GM12878 (cell line): Measurements from ENCODE around the gene CAND1. TPM values are rescaled to one million over a fixed set of nuclear protein-coding genes. Genes with fewer than 3 reads are reported as not detected.

ENCODE experiments used
- ATAC-seq: fragments of 200-7000 bp; cut with Tn5 transposase; 3 replicates; pipeline ENCODE4 v1.9.1; 2020; ENCODE audit warnings: mild to moderate bottlenecking, moderate library complexity
- BruUV-seq: library from RNA; stranded (reverse); fragments of 400-500 nt; replicated peaks from 2 replicates; lab custom pipeline; 2021; lab: Mats Ljungman, UMichigan
- CTCF ChIA-PET: fragments of 300-600 bp; sonication (Branson Sonifier 250); formaldehyde crosslinking; extraction: SDS; loops from one replicate; lab custom pipeline; 2021; ENCODE audit warnings: inconsistent platforms; lab: Yijun Ruan, JAX
- POLR2A ChIA-PET: fragments of 350-600 bp; formaldehyde crosslinking; extraction: SDS; loops from one replicate; lab custom pipeline; 2021; ENCODE audit warnings: inconsistent platforms; lab: Charles Lee
- RAD21 ChIA-PET: fragments of 300-600 bp; sonication (Branson Sonifier 250); formaldehyde crosslinking; loops from one replicate; lab custom pipeline; 2023; ENCODE audit warnings: antibody characterized with exemption; ENCODE audit not compliant: unreplicated experiment; lab: Charles Lee
- SMC1A ChIA-PET: fragments of 300-600 bp; sonication (Branson Sonifier 250); formaldehyde crosslinking; loops from one replicate; lab custom pipeline; 2023; ENCODE audit not compliant: unreplicated experiment, uncharacterized antibody; lab: Charles Lee
- DNase-seq: peaks from one replicate; pipeline ENCODE4 v3.0.0-alpha.2; 2011; ENCODE audit warnings: low read depth, low spot score
- FAIRE-seq: peaks from 3 replicates; lab custom pipeline; 2011; peaks lifted over from hg19 to GRCh38; lab: Jason Lieb, UNC
- H2AFZ ChIP-seq: 2 replicates; pipeline ENCODE4 v1.6.0; 2011; ENCODE audit warnings: low read depth, low read length, control low read depth; ENCODE audit not compliant: control insufficient read depth
- H3K27ac ChIP-seq: 2 replicates; pipeline ENCODE4 v1.5.1; 2011; ENCODE audit warnings: control low read depth; ENCODE audit not compliant: control insufficient read depth, insufficient read depth
- H3K27me3 ChIP-seq, 2 experiments: replicated peaks in 1 of 2; 2 replicates each; pipeline versions ENCODE4 v1.6.0 to v1.6.1; 2011; ENCODE audit warnings: low read length in 1 of 2; ENCODE audit not compliant: control insufficient read depth in 2 of 2, insufficient read depth in 2 of 2
- H3K36me3 ChIP-seq, 2 experiments: 2 replicates each; pipeline ENCODE4 v1.5.1; 2011; ENCODE audit warnings: low read length in 1 of 2; ENCODE audit not compliant: control insufficient read depth in 2 of 2, insufficient read depth in 2 of 2
- H3K4me1 ChIP-seq: 2 replicates; pipeline ENCODE4 v1.6.1; 2011; ENCODE audit warnings: mild to moderate bottlenecking, low read length, moderate library complexity, mixed read lengths; ENCODE audit not compliant: control insufficient read depth, insufficient read depth
- H3K4me2 ChIP-seq: 2 replicates; pipeline ENCODE4 v1.6.0; 2011; ENCODE audit warnings: control low read depth; ENCODE audit not compliant: control insufficient read depth, insufficient read depth
- H3K4me3 ChIP-seq: fragments of 200-600 bp; sonication (generic); 2 replicates; pipeline ENCODE4 v1.5.1; 2016
- H3K79me2 ChIP-seq: 2 replicates; pipeline ENCODE4 v1.6.0; 2011; ENCODE audit warnings: low read length; ENCODE audit not compliant: control insufficient read depth, insufficient read depth
- H3K9ac ChIP-seq: 2 replicates; pipeline ENCODE4 v1.8.0; 2011; ENCODE audit warnings: low read length, control low read depth, mixed read lengths; ENCODE audit not compliant: control insufficient read depth, insufficient read depth
- H3K9me3 ChIP-seq: replicated peaks from 3 replicates; pipeline ENCODE4 v1.5.1; 2011; ENCODE audit warnings: mild to moderate bottlenecking, low read length; ENCODE audit not compliant: control insufficient read depth, insufficient read depth
- H4K20me1 ChIP-seq: 2 replicates; pipeline ENCODE4 v1.6.0; 2011; ENCODE audit not compliant: control insufficient read depth, insufficient read depth
- DPF2 ChIP-seq: fragments of 450-650 bp; IDR thresholded peaks from 2 replicates; pipeline ENCODE4 v1.6.1; 2017; ENCODE audit warnings: mild to moderate bottlenecking
- FOS ChIP-seq: IDR thresholded peaks from 3 replicates; pipeline ENCODE4 v1.6.1; 2011; ENCODE audit warnings: borderline replicate concordance; ENCODE audit not compliant: insufficient read length; ENCODE audit errors: extremely low read depth
- GABPA ChIP-seq: IDR thresholded peaks from 2 replicates; pipeline ENCODE4 v1.6.1; 2014; ENCODE audit warnings: antibody characterized with exemption, low read depth, mild to moderate bottlenecking, inconsistent platforms
- IKZF1 ChIP-seq: fragments of 450-650 bp; conservative IDR thresholded peaks from 2 replicates; pipeline ENCODE4 v1.6.1; 2017; ENCODE audit warnings: antibody characterized with exemption, mild to moderate bottlenecking
- IKZF2 ChIP-seq, 2 experiments: fragments of 450-650 bp; IDR thresholded peaks; 2 replicates each; pipeline ENCODE4 v1.6.1; 2017; ENCODE audit warnings: mild to moderate bottlenecking in 2 of 2, moderate library complexity in 2 of 2
- MEF2A ChIP-seq: IDR thresholded peaks from 2 replicates; pipeline ENCODE4 v1.6.1; 2011; ENCODE audit warnings: low read depth, mild to moderate bottlenecking, low read length, moderate library complexity; ENCODE audit not compliant: insufficient read depth
- NFYB ChIP-seq: IDR thresholded peaks from 2 replicates; pipeline ENCODE4 v1.6.1; 2011; ENCODE audit warnings: low read depth, mild to moderate bottlenecking, low read length, improper control_type of control experiment, moderate library complexity; ENCODE audit not compliant: insufficient read depth
- PML ChIP-seq: IDR thresholded peaks from 2 replicates; pipeline ENCODE4 v1.6.1; 2012; ENCODE audit warnings: low read length, inconsistent platforms
- RBBP5 ChIP-seq: fragments of 200-600 bp; sonication (generic); conservative IDR thresholded peaks from 2 replicates; pipeline ENCODE4 v1.6.1; 2016
- RCOR1 ChIP-seq: conservative IDR thresholded peaks from 2 replicates; pipeline ENCODE4 v1.6.1; 2012; ENCODE audit warnings: low read depth, low read length, improper control_type of control experiment
- SIN3A ChIP-seq: IDR thresholded peaks from 2 replicates; pipeline ENCODE4 v1.6.1; 2012; ENCODE audit warnings: low read depth, low read length, improper control_type of control experiment
- SREBF1 ChIP-seq: IDR thresholded peaks from 2 replicates; pipeline ENCODE4 v1.6.1; 2012; ENCODE audit warnings: mild to moderate bottlenecking, low read length
- TARDBP ChIP-seq: IDR thresholded peaks from 2 replicates; pipeline ENCODE4 v1.6.1; 2016; ENCODE audit warnings: borderline replicate concordance
- ZNF207 ChIP-seq: fragments of 450-650 bp; IDR thresholded peaks from 2 replicates; pipeline ENCODE4 v1.6.1; 2014; ENCODE audit warnings: antibody characterized with exemption, mild to moderate bottlenecking, borderline replicate concordance
- ZNF217 ChIP-seq: fragments of 450-650 bp; IDR thresholded peaks from 2 replicates; pipeline ENCODE4 v1.6.1; 2017; ENCODE audit warnings: antibody characterized with exemption, mild to moderate bottlenecking
- ZNF622 ChIP-seq: fragments of 450-650 bp; IDR thresholded peaks from 2 replicates; pipeline ENCODE4 v1.6.1; 2017; ENCODE audit warnings: mild to moderate bottlenecking, inconsistent platforms
- ZSCAN29 ChIP-seq: fragments of 450-650 bp; IDR thresholded peaks from 2 replicates; pipeline ENCODE4 v1.6.1; 2017; ENCODE audit warnings: mild to moderate bottlenecking, moderate library complexity
- WGBS: methylation state at CpG from one replicate; pipeline ENCODE4 v1.1.6; 2016; ENCODE audit warnings: low lambda C conversion rate; ENCODE audit not compliant: insufficient replicate concordance, insufficient coverage; ENCODE audit errors: missing lambda C conversion rate; 5-methylcytosine and 5-hydroxymethylcytosine counted together
- in situ Hi-C: fragments of 300-500 bp; cut with MboI; formaldehyde crosslinking; loops from 9 replicates; pipeline ENCODE4 v1.14.3; 2018; ENCODE audit warnings: mixed read lengths
- intact Hi-C: fragments of 100-400 bp; cut with micrococcal nuclease; formaldehyde crosslinking; loops from one replicate; pipeline ENCODE4 v1.14.2; 2022; ENCODE audit not compliant: unreplicated experiment
- polyA plus RNA-seq, 11 experiments: library from polyadenylated mRNA; depleted of rRNA in 4 of 11; unstranded in 6 of 11; stranded (reverse) in 5 of 11; fragments of >200 nt; fragmentation: Nextera tagmentation in 4 of 11; fragmentation: Illumina TruSeq in 1 of 11; extraction: Ambion mirVana in 4 of 11; extraction: Trizol in 1 of 11; gene quantifications; 1 replicate in 1 of 11; 2 replicates in 10 of 11; pipeline versions ENCODE4 v1.2.1 to v1.2.3, GENCODE V29; 2011 to 2016; ENCODE audit warnings: inconsistent platforms in 2 of 11, missing spikeins in 2 of 11, low read depth in 1 of 11
- total RNA-seq, 4 experiments: library from RNA; depleted of rRNA in 3 of 4; stranded (reverse); fragments of >200 nt in 3 of 4; fragmentation: Illumina TruSeq in 1 of 4; extraction: Trizol in 1 of 4; gene quantifications; 2 replicates each; pipeline versions ENCODE4 v1.2.1 to v1.2.3, GENCODE V29; 2013 to 2021
- TF ChIP-seq, protein P1 (sequence below): IDR thresholded peaks from 2 replicates; pipeline ENCODE4 v1.6.1; 2012; ENCODE audit warnings: low read depth, low read length, improper control_type of control experiment
- TF ChIP-seq, protein P2 (sequence below): fragments of 450-650 bp; formaldehyde crosslinking; IDR thresholded peaks from 2 replicates; pipeline ENCODE4 v1.4.0; 2020; ENCODE audit warnings: mild to moderate bottlenecking, moderate library complexity
- TF ChIP-seq, protein P3 (sequence below): IDR thresholded peaks from 2 replicates; pipeline ENCODE4 v1.6.1; 2011; ENCODE audit warnings: borderline replicate concordance, low read depth, mild to moderate bottlenecking, moderate library complexity, mixed read lengths, low read length; ENCODE audit not compliant: insufficient read depth; ENCODE audit errors: extremely low read length

The CAND1 gene
- total and polyA plus RNA-seq, 10 of the 15 experiments (the other 5 are each of a cell fraction or from before 2014, with no cell fraction given): 34.5 to 213 (median 96.0) TPM

DNA sequence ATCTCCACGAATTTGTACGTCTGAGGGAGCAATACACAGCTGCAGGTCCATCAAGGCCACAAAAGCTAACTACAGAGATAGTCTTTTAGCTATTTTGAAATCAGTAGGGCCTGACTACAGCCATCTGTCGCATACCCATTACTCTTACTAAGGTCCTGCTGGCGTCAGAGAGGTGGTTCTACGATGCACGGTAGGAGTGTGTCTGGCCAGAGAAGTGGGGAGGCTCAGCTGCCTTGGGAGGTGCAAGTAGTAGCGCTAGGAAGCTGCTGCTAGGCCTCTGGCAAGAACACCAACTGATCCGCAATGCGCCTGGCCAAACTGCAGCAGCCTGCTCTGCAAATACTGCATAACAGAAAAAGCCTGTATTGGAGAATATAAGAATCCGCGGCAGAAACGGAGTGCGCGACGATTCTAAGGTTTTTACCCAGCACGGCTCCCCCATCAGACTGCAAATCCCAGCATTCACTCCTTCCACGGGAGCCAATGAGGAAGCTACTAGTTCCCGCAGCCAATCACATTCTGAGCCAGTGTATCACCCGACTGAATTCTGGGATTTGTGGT is 743 bp upstream of the CAND1 start:
- ChIA-PET RAD21 (interaction anchor here (0.6 to 1.8 kb wide), 9 partner anchors 8 to 1181 kb away, joined by 3 to 16 read pairs (median 4); no protein-coding TSS in a partner anchor), SMC1A (interaction anchor here (1.0 to 1.9 kb wide), 8 partner anchors 9 to 107 kb away, joined by 3 to 12 read pairs (median 4); no protein-coding TSS in a partner anchor), CTCF (interaction anchor here (0.9 to 3.7 kb wide), 7 partner anchors 11 to 674 kb away, joined by 3 to 14 read pairs (median 5); no protein-coding TSS in a partner anchor), POLR2A (interaction anchor here (0.5 to 2.6 kb wide), 11 partner anchors 9 to 1541 kb away, joined by 3 to 12 read pairs (median 3); no protein-coding TSS in a partner anchor)
- Histone ChIP-seq H3K9ac (peak overlapping the region; percentile 91), H3K27me3 (no peaks in the 10 kb centered on the region), H3K27ac (peak overlapping the region; percentile 96), H3K79me2 (peaks cover 43% of the 10 kb centered on the region), H3K4me1 (peaks cover 10% of the 10 kb centered on the region), H3K36me3 (no peaks in the 10 kb centered on the region), H3K4me2 (peak overlapping the region; percentile 83), H3K4me3 (peak overlapping the region; percentile 49), H3K9me3 (no peaks in the 10 kb centered on the region), H4K20me1 (no peaks in the 10 kb centered on the region), H2AFZ (peak overlapping the region; percentile 91)
- ATAC-seq (peak; percentile 87), FAIRE-seq (peak; percentile 98), DNase-seq (no peak)
- in situ Hi-C loops (no loop called here), intact Hi-C loops (loop anchor here (2.0 to 5.0 kb wide), 2 partner anchors 106 to 430 kb away; no protein-coding TSS in a partner anchor)
- BruUV-seq: TSS peak; percentile 93
- WGBS: 14% methylated on average over 19 of the region's 19 CpGs
- peak; percentile 30 for TF ChIP-seq FOS
- TF ChIP-seq, protein P1, sequence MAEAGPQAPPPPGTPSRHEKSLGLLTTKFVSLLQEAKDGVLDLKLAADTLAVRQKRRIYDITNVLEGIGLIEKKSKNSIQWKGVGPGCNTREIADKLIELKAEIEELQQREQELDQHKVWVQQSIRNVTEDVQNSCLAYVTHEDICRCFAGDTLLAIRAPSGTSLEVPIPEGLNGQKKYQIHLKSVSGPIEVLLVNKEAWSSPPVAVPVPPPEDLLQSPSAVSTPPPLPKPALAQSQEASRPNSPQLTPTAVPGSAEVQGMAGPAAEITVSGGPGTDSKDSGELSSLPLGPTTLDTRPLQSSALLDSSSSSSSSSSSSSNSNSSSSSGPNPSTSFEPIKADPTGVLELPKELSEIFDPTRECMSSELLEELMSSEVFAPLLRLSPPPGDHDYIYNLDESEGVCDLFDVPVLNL: no peak
- TF ChIP-seq SIN3A: peak; percentile 44; the same call in 1 of the 2 replicates
- TF ChIP-seq ZNF217: no peak
- TF ChIP-seq ZNF207: no peak
- peak; percentile 66; the same call in 1 of the 2 replicates for TF ChIP-seq TARDBP
- no peak for TF ChIP-seq RBBP5
- peak; percentile 31; the same call in 1 of the 2 replicates for TF ChIP-seq PML
- TF ChIP-seq IKZF2 (IDR thresholded peaks at IDR 0.05): no peak
- peak; percentile 88 for TF ChIP-seq NFYB
- TF ChIP-seq DPF2: no peak
- TF ChIP-seq SREBF1: peak; percentile 73
- no peak for TF ChIP-seq ZNF622
- TF ChIP-seq, protein P2, sequence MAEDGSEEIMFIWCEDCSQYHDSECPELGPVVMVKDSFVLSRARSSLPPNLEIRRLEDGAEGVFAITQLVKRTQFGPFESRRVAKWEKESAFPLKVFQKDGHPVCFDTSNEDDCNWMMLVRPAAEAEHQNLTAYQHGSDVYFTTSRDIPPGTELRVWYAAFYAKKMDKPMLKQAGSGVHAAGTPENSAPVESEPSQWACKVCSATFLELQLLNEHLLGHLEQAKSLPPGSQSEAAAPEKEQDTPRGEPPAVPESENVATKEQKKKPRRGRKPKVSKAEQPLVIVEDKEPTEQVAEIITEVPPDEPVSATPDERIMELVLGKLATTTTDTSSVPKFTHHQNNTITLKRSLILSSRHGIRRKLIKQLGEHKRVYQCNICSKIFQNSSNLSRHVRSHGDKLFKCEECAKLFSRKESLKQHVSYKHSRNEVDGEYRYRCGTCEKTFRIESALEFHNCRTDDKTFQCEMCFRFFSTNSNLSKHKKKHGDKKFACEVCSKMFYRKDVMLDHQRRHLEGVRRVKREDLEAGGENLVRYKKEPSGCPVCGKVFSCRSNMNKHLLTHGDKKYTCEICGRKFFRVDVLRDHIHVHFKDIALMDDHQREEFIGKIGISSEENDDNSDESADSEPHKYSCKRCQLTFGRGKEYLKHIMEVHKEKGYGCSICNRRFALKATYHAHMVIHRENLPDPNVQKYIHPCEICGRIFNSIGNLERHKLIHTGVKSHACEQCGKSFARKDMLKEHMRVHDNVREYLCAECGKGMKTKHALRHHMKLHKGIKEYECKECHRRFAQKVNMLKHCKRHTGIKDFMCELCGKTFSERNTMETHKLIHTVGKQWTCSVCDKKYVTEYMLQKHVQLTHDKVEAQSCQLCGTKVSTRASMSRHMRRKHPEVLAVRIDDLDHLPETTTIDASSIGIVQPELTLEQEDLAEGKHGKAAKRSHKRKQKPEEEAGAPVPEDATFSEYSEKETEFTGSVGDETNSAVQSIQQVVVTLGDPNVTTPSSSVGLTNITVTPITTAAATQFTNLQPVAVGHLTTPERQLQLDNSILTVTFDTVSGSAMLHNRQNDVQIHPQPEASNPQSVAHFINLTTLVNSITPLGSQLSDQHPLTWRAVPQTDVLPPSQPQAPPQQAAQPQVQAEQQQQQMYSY (CRISPR knock-in tag): no peak
- TF ChIP-seq, protein P3, sequence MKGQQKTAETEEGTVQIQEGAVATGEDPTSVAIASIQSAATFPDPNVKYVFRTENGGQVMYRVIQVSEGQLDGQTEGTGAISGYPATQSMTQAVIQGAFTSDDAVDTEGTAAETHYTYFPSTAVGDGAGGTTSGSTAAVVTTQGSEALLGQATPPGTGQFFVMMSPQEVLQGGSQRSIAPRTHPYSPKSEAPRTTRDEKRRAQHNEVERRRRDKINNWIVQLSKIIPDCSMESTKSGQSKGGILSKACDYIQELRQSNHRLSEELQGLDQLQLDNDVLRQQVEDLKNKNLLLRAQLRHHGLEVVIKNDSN: no peak
- no peak for TF ChIP-seq GABPA
- TF ChIP-seq RCOR1: no peak
- no peak for TF ChIP-seq ZSCAN29
- TF ChIP-seq IKZF1: peak; percentile 93; the same call in 1 of the 2 replicates
- no peak for TF ChIP-seq MEF2A
